ENCODE data around the gene SLC12A8.
A peak's percentile ranks its signal among the peaks of the same experiment; 100 is the strongest.

The SLC12A8 gene

GRCh38 chr3:125052624-125053303 lies 159.8 kb downstream of the SLC12A8 start:
- Histone ChIP-seq H3K4me1 (ENCODE audit: control insufficient read depth, low read depth, low read length) (peaks cover 47% of the 10 kb centered on the region), H3K4me3 (ENCODE audit: low read length) (peak overlapping the region; percentile 27), H3K9me3 (ENCODE audit: control insufficient read depth, low read depth, low read length) (no peaks in the 10 kb centered on the region), H3K27me3 (ENCODE audit: control insufficient read depth, insufficient read depth, low read length) (peaks cover 41% of the 10 kb centered on the region), H3K27ac (ENCODE audit: low read length) (no peak overlapping the region), H3K9ac (ENCODE audit: low read length) (no peak overlapping the region), H3K36me3 (ENCODE audit: control insufficient read depth, low read depth, low read length) (no peaks in the 10 kb centered on the region)

- no peaks in the 10 kb centered on the region for H3K9me3 ChIP-seq (ENCODE audit: control insufficient read depth, low read depth, low read length)
- H3K4me1 ChIP-seq (ENCODE audit: control insufficient read depth, low read depth, low read length): peaks cover 47% of the 10 kb centered on the region
- H3K9ac ChIP-seq (ENCODE audit: low read length): no peak overlapping the region
- no peak overlapping the region for H3K27ac ChIP-seq (ENCODE audit: low read length)
- H3K27me3 ChIP-seq (ENCODE audit: control insufficient read depth, insufficient read depth, low read length): peaks cover 33% of the 10 kb centered on the region
- H3K4me3 ChIP-seq (ENCODE audit: low read length): peak overlapping the region; percentile 27
- H3K36me3 ChIP-seq (ENCODE audit: control insufficient read depth, low read depth, low read length): no peaks in the 10 kb centered on the region
These were observed 160.6 kb downstream of the SLC12A8 start for GRCh38 chr3:125051715-125052581.

- Histone ChIP-seq H3K27me3 (ENCODE audit: control insufficient read depth, insufficient read depth, low read length) (peaks cover 25% of the 10 kb centered on the region), H3K36me3 (ENCODE audit: control insufficient read depth, low read depth, low read length) (no peaks in the 10 kb centered on the region), H3K4me1 (ENCODE audit: control insufficient read depth, low read depth, low read length) (peaks cover 43% of the 10 kb centered on the region), H3K4me3 (ENCODE audit: low read length) (no peak overlapping the region), H3K27ac (ENCODE audit: low read length) (no peak overlapping the region), H3K9me3 (ENCODE audit: control insufficient read depth, low read depth, low read length) (no peaks in the 10 kb centered on the region), H3K9ac (ENCODE audit: low read length) (no peak overlapping the region)
These were observed 161.3 kb downstream of the SLC12A8 start for GRCh38 chr3:125051205-125051604.

- Histone ChIP-seq H3K9me3 (ENCODE audit: control insufficient read depth, low read depth, low read length) (no peaks in the 10 kb centered on the region), H3K4me3 (ENCODE audit: low read length) (no peak overlapping the region), H3K27ac (ENCODE audit: low read length) (no peak overlapping the region), H3K9ac (ENCODE audit: low read length) (no peak overlapping the region), H3K27me3 (ENCODE audit: control insufficient read depth, insufficient read depth, low read length) (peaks cover 25% of the 10 kb centered on the region), H3K4me1 (ENCODE audit: control insufficient read depth, low read depth, low read length) (peaks cover 43% of the 10 kb centered on the region), H3K36me3 (ENCODE audit: control insufficient read depth, low read depth, low read length) (no peaks in the 10 kb centered on the region)
These were observed 162.0 kb downstream of the SLC12A8 start for GRCh38 chr3:125050488-125051090.

GRCh38 chr3:125048282-125048681 lies 164.3 kb downstream of the SLC12A8 start:
- Histone ChIP-seq H3K4me3 (ENCODE audit: low read length) (no peak overlapping the region), H3K4me1 (ENCODE audit: control insufficient read depth, low read depth, low read length) (peaks cover 33% of the 10 kb centered on the region), H3K9ac (ENCODE audit: low read length) (no peak overlapping the region), H3K36me3 (ENCODE audit: control insufficient read depth, low read depth, low read length) (no peaks in the 10 kb centered on the region), H3K27ac (ENCODE audit: low read length) (no peak overlapping the region), H3K27me3 (ENCODE audit: control insufficient read depth, insufficient read depth, low read length) (peaks cover 5% of the 10 kb centered on the region), H3K9me3 (ENCODE audit: control insufficient read depth, low read depth, low read length) (no peaks in the 10 kb centered on the region)

GRCh38 chr3:125045965-125046364 lies 166.6 kb downstream of the SLC12A8 start:
- no peak overlapping the region for H3K4me3 ChIP-seq (ENCODE audit: low read length)
- H3K27me3 ChIP-seq (ENCODE audit: control insufficient read depth, insufficient read depth, low read length): no peaks in the 10 kb centered on the region
- no peak overlapping the region for H3K9ac ChIP-seq (ENCODE audit: low read length)
- H3K27ac ChIP-seq (ENCODE audit: low read length): no peak overlapping the region
- no peaks in the 10 kb centered on the region for H3K36me3 ChIP-seq (ENCODE audit: control insufficient read depth, low read depth, low read length)
- H3K4me1 ChIP-seq (ENCODE audit: control insufficient read depth, low read depth, low read length): peaks cover 14% of the 10 kb centered on the region
- H3K9me3 ChIP-seq (ENCODE audit: control insufficient read depth, low read depth, low read length): no peaks in the 10 kb centered on the region

- no peak overlapping the region for H3K9ac ChIP-seq (ENCODE audit: low read length)
- H3K36me3 ChIP-seq (ENCODE audit: control insufficient read depth, low read depth, low read length): no peaks in the 10 kb centered on the region
- no peaks in the 10 kb centered on the region for H3K9me3 ChIP-seq (ENCODE audit: control insufficient read depth, low read depth, low read length)
- no peak overlapping the region for H3K27ac ChIP-seq (ENCODE audit: low read length)
- H3K4me3 ChIP-seq (ENCODE audit: low read length): no peak overlapping the region
- no peaks in the 10 kb centered on the region for H3K27me3 ChIP-seq (ENCODE audit: control insufficient read depth, insufficient read depth, low read length)
- H3K4me1 ChIP-seq (ENCODE audit: control insufficient read depth, low read depth, low read length): peaks cover 11% of the 10 kb centered on the region
These were observed 167.4 kb downstream of the SLC12A8 start for GRCh38 chr3:125045194-125045593.

GRCh38 chr3:125043599-125044151 lies 168.9 kb downstream of the SLC12A8 start:
- no peak overlapping the region for H3K27ac ChIP-seq (ENCODE audit: low read length)
- no peaks in the 10 kb centered on the region for H3K36me3 ChIP-seq (ENCODE audit: control insufficient read depth, low read depth, low read length)
- peaks cover 26% of the 10 kb centered on the region for H3K4me1 ChIP-seq (ENCODE audit: control insufficient read depth, low read depth, low read length)

GRCh38 chr3:125042725-125043406 lies 169.7 kb downstream of the SLC12A8 start:
- no peak overlapping the region for H3K4me3 ChIP-seq (ENCODE audit: low read length)
- no peak overlapping the region for H3K27ac ChIP-seq (ENCODE audit: low read length)
- H3K9ac ChIP-seq (ENCODE audit: low read length): no peak overlapping the region
- no peaks in the 10 kb centered on the region for H3K36me3 ChIP-seq (ENCODE audit: control insufficient read depth, low read depth, low read length)
- no peaks in the 10 kb centered on the region for H3K27me3 ChIP-seq (ENCODE audit: control insufficient read depth, insufficient read depth, low read length)
- no peaks in the 10 kb centered on the region for H3K9me3 ChIP-seq (ENCODE audit: control insufficient read depth, low read depth, low read length)
- H3K4me1 ChIP-seq (ENCODE audit: control insufficient read depth, low read depth, low read length): peaks cover 32% of the 10 kb centered on the region

More at GRCh38 chr3:125043599-125044151, 168.9 kb downstream of the SLC12A8 start:
- Histone ChIP-seq H3K9ac (ENCODE audit: low read length) (no peak overlapping the region), H3K4me3 (ENCODE audit: low read length) (no peak overlapping the region), H3K27me3 (ENCODE audit: control insufficient read depth, insufficient read depth, low read length) (no peaks in the 10 kb centered on the region), H3K9me3 (ENCODE audit: control insufficient read depth, low read depth, low read length) (no peaks in the 10 kb centered on the region)

- H3K36me3 ChIP-seq (ENCODE audit: control insufficient read depth, low read depth, low read length): no peaks in the 10 kb centered on the region
- H3K27me3 ChIP-seq (ENCODE audit: control insufficient read depth, insufficient read depth, low read length): no peaks in the 10 kb centered on the region
- no peaks in the 10 kb centered on the region for H3K9me3 ChIP-seq (ENCODE audit: control insufficient read depth, low read depth, low read length)
- peaks cover 32% of the 10 kb centered on the region for H3K4me1 ChIP-seq (ENCODE audit: control insufficient read depth, low read depth, low read length)
- peak overlapping the region; percentile 33 for H3K4me3 ChIP-seq (ENCODE audit: low read length)
- no peak overlapping the region for H3K9ac ChIP-seq (ENCODE audit: low read length)
- no peak overlapping the region for H3K27ac ChIP-seq (ENCODE audit: low read length)
These were observed 173.1 kb downstream of the SLC12A8 start for GRCh38 chr3:125039131-125040100.
